Progenitor cell of endocrine pancreas (in vitro differentiated cells): ENCODE results near the gene ATP5MK. TPM values are rescaled to one million over a fixed set of nuclear protein-coding genes. Genes with fewer than 3 reads are reported as not detected.

Experiments used
- DNase-seq: peaks from one replicate; pipeline ENCODE4 v3.0.0; 2021; ENCODE audit warnings: low spot score; ENCODE audit not compliant: unreplicated experiment
- H3K27ac Mint-ChIP-seq: 2 replicates; pipeline ENCODE4 v1.8.0; 2021; ENCODE audit warnings: mild to moderate bottlenecking, moderate library complexity, mixed read lengths
- H3K27me3 Mint-ChIP-seq: 2 replicates; pipeline ENCODE4 v1.8.0; 2021; ENCODE audit warnings: mixed read lengths
- H3K36me3 Mint-ChIP-seq: 2 replicates; pipeline ENCODE4 v1.8.0; 2022; ENCODE audit warnings: mixed read lengths; ENCODE audit not compliant: insufficient read depth
- H3K4me1 Mint-ChIP-seq: 2 replicates; pipeline ENCODE4 v1.8.0; 2021; ENCODE audit warnings: low read depth, mixed read lengths
- H3K4me3 Mint-ChIP-seq: 2 replicates; pipeline ENCODE4 v1.8.0; 2021; ENCODE audit warnings: low read depth, mild to moderate bottlenecking, moderate library complexity, mixed read lengths
- H3K9me3 Mint-ChIP-seq: 2 replicates; pipeline ENCODE4 v1.8.0; 2021; ENCODE audit warnings: low read depth, mixed read lengths
- CTCF ChIP-seq: fragments of 200-600 bp; sonication (generic); IDR thresholded peaks from one replicate; pipeline ENCODE4 v1.5.0; 2021; ENCODE audit warnings: antibody characterized with exemption, mild to moderate bottlenecking; ENCODE audit not compliant: unreplicated experiment
- total RNA-seq: library from RNA; stranded (reverse); gene quantifications from 2 replicates; pipeline ENCODE4 v1.2.1, GENCODE V29; 2021

The ATP5MK gene
- total RNA-seq, 1 donor from 2014 or later: 251 TPM

GRCh38 chr10:103441611-103442010 lies 45.3 kb upstream of the ATP5MK start:
- peak overlapping the region; percentile 33 for H3K27ac Mint-ChIP-seq
- H3K27me3 Mint-ChIP-seq: no peaks in the 10 kb centered on the region
- TF ChIP-seq CTCF: no peak
- H3K4me3 Mint-ChIP-seq: no peak overlapping the region
- H3K9me3 Mint-ChIP-seq: no peaks in the 10 kb centered on the region
- peaks cover 27% of the 10 kb centered on the region for H3K36me3 Mint-ChIP-seq
- no peak for DNase-seq
- H3K4me1 Mint-ChIP-seq: peaks cover 7% of the 10 kb centered on the region

DNA sequence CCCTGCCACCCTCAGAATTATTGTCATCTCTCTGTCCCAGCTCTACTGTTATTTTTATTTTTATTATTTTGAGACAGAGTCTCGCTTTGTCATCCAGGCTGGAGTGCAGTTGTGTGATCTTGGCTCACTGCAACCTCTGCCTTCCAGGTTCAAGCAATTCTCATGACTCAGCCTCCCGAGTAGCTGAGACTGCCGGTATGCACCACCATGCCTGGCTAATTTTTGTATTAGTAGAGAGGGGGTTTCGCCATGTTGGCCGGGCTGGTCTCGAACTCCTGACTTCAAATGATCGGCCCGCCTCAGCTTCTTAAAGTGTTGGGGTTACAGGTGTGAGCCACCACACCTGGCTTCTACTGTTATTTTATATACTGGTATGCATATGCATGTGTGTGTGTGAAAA lies 44.9 kb upstream of the ATP5MK start:
- Mint-ChIP-seq H3K36me3 (peaks cover 27% of the 10 kb centered on the region), H3K4me1 (peaks cover 7% of the 10 kb centered on the region), H3K9me3 (no peaks in the 10 kb centered on the region), H3K4me3 (no peak overlapping the region), H3K27me3 (no peaks in the 10 kb centered on the region), H3K27ac (no peak overlapping the region)
- DNase-seq: no peak
- no peak for TF ChIP-seq CTCF

DNA sequence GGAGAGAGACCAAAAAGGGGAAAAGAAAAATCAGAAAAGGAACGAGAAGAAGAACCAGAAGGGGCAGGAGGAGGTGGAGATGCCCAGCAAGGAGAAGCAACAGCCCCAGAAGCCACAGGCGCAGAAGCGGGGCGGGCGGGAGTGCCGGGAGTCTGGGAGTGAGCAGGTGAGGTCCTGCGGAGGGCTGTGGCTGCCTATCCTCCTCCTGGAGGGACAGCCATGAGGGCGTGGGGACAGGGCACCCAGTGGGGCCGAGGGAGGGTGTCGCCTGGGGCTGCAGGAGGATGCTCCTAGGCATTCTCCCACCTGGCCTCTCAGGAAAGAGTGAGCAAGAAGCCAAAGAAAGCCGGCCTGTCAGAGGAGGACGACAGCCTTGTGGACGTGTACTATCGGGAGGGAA lies 44.1 kb upstream of the ATP5MK start:
- Mint-ChIP-seq H3K36me3 (peaks cover 27% of the 10 kb centered on the region), H3K27me3 (no peaks in the 10 kb centered on the region), H3K9me3 (no peaks in the 10 kb centered on the region), H3K4me1 (peaks cover 7% of the 10 kb centered on the region), H3K27ac (peak overlapping the region; percentile 87), H3K4me3 (no peak overlapping the region)
- no peak for DNase-seq
- no peak for TF ChIP-seq CTCF

DNA sequence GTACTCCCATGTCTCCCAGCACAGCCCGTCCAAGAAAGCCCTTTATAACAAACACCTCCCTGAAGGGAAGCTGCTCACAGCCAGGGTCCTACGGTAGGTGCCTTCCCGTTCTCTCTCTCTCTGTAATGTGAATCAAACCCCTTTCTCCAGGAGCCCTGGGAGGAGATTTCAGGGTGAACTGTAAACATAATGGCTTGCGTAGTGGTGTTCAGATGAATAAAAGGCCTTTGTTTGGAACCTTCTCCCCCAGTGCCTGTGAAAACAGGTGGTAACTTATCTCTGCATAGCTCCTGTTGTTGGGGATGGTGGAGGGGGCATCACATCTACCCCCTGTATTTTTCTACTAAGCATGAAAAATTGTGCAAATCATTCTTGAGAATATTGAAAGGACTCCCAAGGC lies 43.5 kb upstream of the ATP5MK start:
- H3K36me3 Mint-ChIP-seq: peaks cover 24% of the 10 kb centered on the region
- no peak for TF ChIP-seq CTCF
- no peak overlapping the region for H3K4me3 Mint-ChIP-seq
- peak overlapping the region; percentile 87 for H3K27ac Mint-ChIP-seq
- H3K27me3 Mint-ChIP-seq: no peaks in the 10 kb centered on the region
- DNase-seq: no peak
- H3K9me3 Mint-ChIP-seq: no peaks in the 10 kb centered on the region
- H3K4me1 Mint-ChIP-seq: peaks cover 7% of the 10 kb centered on the region

- Mint-ChIP-seq H3K27me3 (no peaks in the 10 kb centered on the region), H3K9me3 (no peaks in the 10 kb centered on the region), H3K4me3 (no peak overlapping the region), H3K4me1 (peaks cover 5% of the 10 kb centered on the region), H3K36me3 (peaks cover 22% of the 10 kb centered on the region), H3K27ac (no peak overlapping the region)
- no peak for TF ChIP-seq CTCF
- no peak for DNase-seq
Measured at GRCh38 chr10:103433858-103434257, 37.6 kb upstream of the ATP5MK start.

- Mint-ChIP-seq H3K27me3 (no peaks in the 10 kb centered on the region), H3K4me1 (peaks cover 5% of the 10 kb centered on the region), H3K9me3 (no peaks in the 10 kb centered on the region), H3K27ac (no peak overlapping the region), H3K36me3 (peaks cover 25% of the 10 kb centered on the region), H3K4me3 (no peak overlapping the region)
- no peak for TF ChIP-seq CTCF
- DNase-seq: no peak
Measured at GRCh38 chr10:103431902-103432301, 35.6 kb upstream of the ATP5MK start.
